Endothelial cell of umbilical vein (primary cell): ENCODE measurements around the gene LY9. TPM values are rescaled to one million over a fixed set of nuclear protein-coding genes. Genes with fewer than 3 reads are reported as not detected.

ENCODE experiments used
- BruUV-seq: library from RNA; stranded (reverse); fragments of 400-500 nt; replicated peaks from 2 replicates; lab custom pipeline; 2021; lab: Mats Ljungman, UMichigan
- CTCF ChIA-PET: fragments of 300-600, 350-600 bp; sonication (Branson Sonifier 250); formaldehyde crosslinking; loops from one replicate; lab custom pipeline; 2021; ENCODE audit warnings: antibody characterized with exemption, inconsistent platforms; lab: Charles Lee
- POLR2A ChIA-PET: fragments of 300-600, 350-600 bp; sonication (Branson Sonifier 250); formaldehyde crosslinking; loops from one replicate; lab custom pipeline; 2021; ENCODE audit warnings: antibody characterized with exemption, inconsistent platforms; lab: Charles Lee
- DNase-seq: peaks from one replicate; pipeline ENCODE4 v3.0.0-alpha.2; 2011; ENCODE audit warnings: low read depth, low spot score
- FAIRE-seq: peaks from 2 replicates; lab custom pipeline; 2011; peaks lifted over from hg19 to GRCh38; lab: Jason Lieb, UNC
- H2AFZ ChIP-seq: 2 replicates; pipeline ENCODE4 v1.6.0; 2012; ENCODE audit warnings: low read depth, low read length, control low read depth, inconsistent platforms
- H3K27ac ChIP-seq: 2 replicates; pipeline ENCODE4 v1.5.1; 2011; ENCODE audit warnings: low read depth, mild to moderate bottlenecking, control low read depth, low read length, moderate library complexity; ENCODE audit not compliant: insufficient read depth
- H3K27me3 ChIP-seq, 2 experiments: 2 replicates each; pipeline versions ENCODE4 v1.6.0 to v1.6.1; 2011; ENCODE audit warnings: low read length in 2 of 2, mixed read lengths in 1 of 2; ENCODE audit not compliant: control insufficient read depth in 2 of 2, insufficient read depth in 2 of 2
- H3K36me3 ChIP-seq, 2 experiments: 2 replicates in 1 of 2; 3 replicates in 1 of 2; pipeline ENCODE4 v1.5.1; 2011; ENCODE audit warnings: low read length in 2 of 2, mild to moderate bottlenecking in 1 of 2, moderate library complexity in 1 of 2; ENCODE audit not compliant: control insufficient read depth in 2 of 2, insufficient read depth in 2 of 2; ENCODE audit errors: extremely low read depth in 1 of 2
- H3K4me1 ChIP-seq: 3 replicates; pipeline ENCODE4 v1.5.1; 2011; ENCODE audit warnings: mild to moderate bottlenecking, low read length; ENCODE audit not compliant: control insufficient read depth, insufficient read depth; ENCODE audit errors: extremely low read depth
- H3K4me2 ChIP-seq: 2 replicates; pipeline ENCODE4 v1.6.1; 2011; ENCODE audit warnings: low read length, control low read depth, mixed read lengths; ENCODE audit not compliant: insufficient read depth
- H3K4me3 ChIP-seq, 3 experiments: fragments of 200-600 bp in 1 of 3; sonication (generic), shearing (Covaris generic) in 1 of 3; replicated peaks in 1 of 3; 2 replicates each; pipeline ENCODE4 v1.5.1; 2011 to 2016; ENCODE audit warnings: control low read depth in 3 of 3, low read length in 3 of 3, mild to moderate bottlenecking in 2 of 3, inconsistent platforms in 1 of 3, low read depth in 1 of 3, moderate library complexity in 1 of 3; ENCODE audit not compliant: insufficient read depth in 1 of 3
- H3K79me2 ChIP-seq: 2 replicates; pipeline ENCODE4 v1.6.0; 2012; ENCODE audit warnings: low read length, inconsistent platforms; ENCODE audit not compliant: control insufficient read depth, insufficient read depth
- H3K9ac ChIP-seq: replicated peaks from 2 replicates; pipeline ENCODE3; 2011; ENCODE audit warnings: low read length, control low read depth; ENCODE audit not compliant: insufficient read depth; ENCODE audit errors: extremely low read depth
- H3K9me1 ChIP-seq: replicated peaks from 3 replicates; pipeline ENCODE4 v1.6.0; 2011; ENCODE audit warnings: mild to moderate bottlenecking, low read length; ENCODE audit not compliant: control insufficient read depth, insufficient read depth; ENCODE audit errors: extremely low read depth
- H3K9me3 ChIP-seq: replicated peaks from 2 replicates; pipeline ENCODE4 v1.5.1; 2012; ENCODE audit warnings: low read length, inconsistent platforms; ENCODE audit not compliant: control insufficient read depth, insufficient read depth
- H4K20me1 ChIP-seq: replicated peaks from 2 replicates; pipeline ENCODE3; 2011; ENCODE audit warnings: mild to moderate bottlenecking, low read length; ENCODE audit not compliant: control insufficient read depth, insufficient read depth; ENCODE audit errors: extremely low read depth
- EZH2 ChIP-seq: IDR thresholded peaks from 2 replicates; pipeline ENCODE4 v1.6.1; 2012; ENCODE audit warnings: borderline replicate concordance, low read depth, mild to moderate bottlenecking, moderate library complexity, low read length, inconsistent platforms; ENCODE audit not compliant: severe bottlenecking
- FOS ChIP-seq: IDR thresholded peaks from 2 replicates; pipeline ENCODE4 v1.6.1; 2011; ENCODE audit warnings: mild to moderate bottlenecking, low read length, moderate library complexity, borderline replicate concordance; ENCODE audit not compliant: insufficient read depth
- GATA2 ChIP-seq: IDR thresholded peaks from 2 replicates; pipeline ENCODE4 v1.7.0; 2011; ENCODE audit warnings: low read depth, mild to moderate bottlenecking, moderate library complexity, mixed read lengths, low read length; ENCODE audit not compliant: insufficient read length, insufficient read depth
- JUN ChIP-seq: IDR thresholded peaks from 2 replicates; pipeline ENCODE4 v1.6.1; 2011; ENCODE audit warnings: borderline replicate concordance, low read depth; ENCODE audit not compliant: insufficient read length, insufficient read depth
- MYC ChIP-seq: IDR thresholded peaks from one replicate; pipeline ENCODE4 v1.6.1; 2011; ENCODE audit warnings: mild to moderate bottlenecking, low read depth, low read length
- POLR2A ChIP-seq: IDR thresholded peaks from 2 replicates; pipeline ENCODE4 v1.6.1; 2012; ENCODE audit warnings: low read depth, mild to moderate bottlenecking, control low read depth, low read length
- POLR2AphosphoS5 ChIP-seq: IDR thresholded peaks from 2 replicates; pipeline ENCODE4 v1.6.1; 2012; ENCODE audit warnings: low read depth, mild to moderate bottlenecking, control low read depth, low read length, moderate library complexity; ENCODE audit not compliant: insufficient read depth
- dilution Hi-C: fragments of 300-500 bp; cut with MboI; formaldehyde crosslinking; loops from one replicate; pipeline ENCODE4 v1.15.0; 2019; ENCODE audit warnings: low sequenced_read_pairs; ENCODE audit not compliant: extremely low pct_ligation_motif_present
- intact Hi-C: fragments of 100-400 bp; cut with micrococcal nuclease; formaldehyde crosslinking; loops from one replicate; pipeline ENCODE4 v1.10.0; 2022
- polyA plus RNA-seq, 4 experiments: library from polyadenylated mRNA; depleted of rRNA in 3 of 4; stranded (reverse) in 3 of 4; unstranded in 1 of 4; fragments of >200 nt; gene quantifications; 2 replicates each; pipeline versions ENCODE4 v1.2.1 to v1.2.3, GENCODE V29; 2011 to 2012; ENCODE audit warnings: missing spikeins in 1 of 4
- total RNA-seq: library from RNA; stranded (reverse); gene quantifications from 2 replicates; pipeline ENCODE4 v1.2.3, GENCODE V29; 2021
- TF ChIP-seq, protein P1 (sequence below): IDR thresholded peaks from 2 replicates; pipeline ENCODE4 v1.6.1; 2011; ENCODE audit not compliant: insufficient read depth, insufficient read length
- TF ChIP-seq, protein P2 (sequence below), 2 donors: IDR thresholded peaks; 1 replicate in 1 of 2; 2 replicates in 1 of 2; pipeline ENCODE4 v1.5.1; 2011; ENCODE audit warnings: low read length in 2 of 2, mild to moderate bottlenecking in 2 of 2, moderate library complexity in 2 of 2, control low read depth in 1 of 2, inconsistent platforms in 1 of 2, low read depth in 1 of 2; ENCODE audit not compliant: insufficient read depth in 1 of 2; ENCODE audit errors: extremely low read depth in 1 of 2

Gene LY9
- total and polyA plus RNA-seq, 2 donors (not counting 3 experiments of a cell fraction or from before 2014, with no cell fraction given) = not detected

DNA sequence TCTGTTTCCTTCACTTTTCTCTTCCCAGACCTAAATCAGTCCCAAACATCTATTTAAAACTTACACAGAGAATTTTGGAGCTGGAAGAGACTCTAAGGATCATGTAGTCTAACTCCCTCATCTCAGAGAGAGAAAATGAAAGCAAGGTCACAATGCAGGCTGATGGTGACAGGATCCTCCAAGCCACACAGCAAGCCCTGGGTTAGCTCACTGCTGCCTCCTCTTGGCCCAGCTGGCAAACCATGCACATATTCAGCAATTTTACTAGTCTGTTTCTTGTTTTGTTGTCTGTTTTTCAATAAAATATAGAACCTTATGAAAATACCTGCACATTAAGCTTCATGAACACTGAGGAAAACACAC is 27.7 kb upstream of the LY9 start:
- FAIRE-seq = no peak
- BruUV-seq = no TSS peak
- Histone ChIP-seq H3K9me1 (no peaks in the 10 kb centered on the region), H3K4me3 (no peak overlapping the region), H3K9ac (no peak overlapping the region), H3K9me3 (no peaks in the 10 kb centered on the region), H3K36me3 (no peaks in the 10 kb centered on the region), H3K4me2 (no peak overlapping the region), H3K27me3 (peaks cover 5 to 6% of the 10 kb centered on the region in 2 experiments), H3K27ac (no peak overlapping the region), H2AFZ (no peak overlapping the region), H3K79me2 (no peaks in the 10 kb centered on the region), H4K20me1 (no peaks in the 10 kb centered on the region), H3K4me1 (no peaks in the 10 kb centered on the region)
- intact Hi-C loops (no loop called here), dilution Hi-C loops (no loop called here)
- CTCF ChIA-PET = interaction anchor here (0.9 to 1.8 kb wide), 4 partner anchors 9 to 43 kb away, joined by 3 to 10 read pairs (median 4); no protein-coding TSS in a partner anchor
- TF ChIP-seq GATA2 (no peak), JUN (no peak), EZH2 (no peak)
- TF ChIP-seq, protein P1, sequence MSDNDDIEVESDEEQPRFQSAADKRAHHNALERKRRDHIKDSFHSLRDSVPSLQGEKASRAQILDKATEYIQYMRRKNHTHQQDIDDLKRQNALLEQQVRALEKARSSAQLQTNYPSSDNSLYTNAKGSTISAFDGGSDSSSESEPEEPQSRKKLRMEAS = no peak
- TF ChIP-seq, protein P2, sequence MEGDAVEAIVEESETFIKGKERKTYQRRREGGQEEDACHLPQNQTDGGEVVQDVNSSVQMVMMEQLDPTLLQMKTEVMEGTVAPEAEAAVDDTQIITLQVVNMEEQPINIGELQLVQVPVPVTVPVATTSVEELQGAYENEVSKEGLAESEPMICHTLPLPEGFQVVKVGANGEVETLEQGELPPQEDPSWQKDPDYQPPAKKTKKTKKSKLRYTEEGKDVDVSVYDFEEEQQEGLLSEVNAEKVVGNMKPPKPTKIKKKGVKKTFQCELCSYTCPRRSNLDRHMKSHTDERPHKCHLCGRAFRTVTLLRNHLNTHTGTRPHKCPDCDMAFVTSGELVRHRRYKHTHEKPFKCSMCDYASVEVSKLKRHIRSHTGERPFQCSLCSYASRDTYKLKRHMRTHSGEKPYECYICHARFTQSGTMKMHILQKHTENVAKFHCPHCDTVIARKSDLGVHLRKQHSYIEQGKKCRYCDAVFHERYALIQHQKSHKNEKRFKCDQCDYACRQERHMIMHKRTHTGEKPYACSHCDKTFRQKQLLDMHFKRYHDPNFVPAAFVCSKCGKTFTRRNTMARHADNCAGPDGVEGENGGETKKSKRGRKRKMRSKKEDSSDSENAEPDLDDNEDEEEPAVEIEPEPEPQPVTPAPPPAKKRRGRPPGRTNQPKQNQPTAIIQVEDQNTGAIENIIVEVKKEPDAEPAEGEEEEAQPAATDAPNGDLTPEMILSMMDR (IDR thresholded peaks at IDR 0.05; ENCODE audit: extremely low read depth in 1 of 2, insufficient read depth in 1 of 2, low read depth in 1 of 2, low read length in 2 of 2) = peak in 1 of 2 donors; percentile 34
- DNase-seq = no peak
- POLR2A ChIA-PET = no interaction called here

DNA sequence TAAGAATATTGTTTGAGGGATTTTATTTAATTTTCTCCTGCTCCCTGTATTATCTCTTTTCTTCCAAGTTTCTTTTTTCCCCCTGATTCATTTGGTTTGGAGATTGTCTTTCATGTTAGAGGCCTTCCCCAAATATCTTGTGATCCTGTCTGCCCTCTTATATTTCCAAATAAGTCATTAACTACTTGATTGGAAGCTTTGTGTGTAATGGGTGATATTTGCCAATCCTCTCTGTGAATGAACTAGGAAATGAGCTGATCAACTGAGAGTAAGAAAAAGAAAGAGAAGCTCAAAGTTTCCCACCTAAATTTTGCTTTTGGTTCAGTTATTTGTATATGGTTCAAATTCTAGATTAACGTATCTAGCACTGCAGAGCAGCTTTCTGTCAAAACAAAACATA is 23.6 kb upstream of the LY9 start:
- dilution Hi-C loops = no loop called here
- FAIRE-seq = no peak
- no peak overlapping the region for H3K4me3 ChIP-seq
- no peak overlapping the region for H2AFZ ChIP-seq
- H3K79me2 ChIP-seq = no peaks in the 10 kb centered on the region
- no peaks in the 10 kb centered on the region for H3K9me3 ChIP-seq
- CTCF ChIA-PET = no interaction called here
- no peak for DNase-seq
- no peak overlapping the region for H3K9ac ChIP-seq
- no peaks in the 10 kb centered on the region for H3K9me1 ChIP-seq
- H4K20me1 ChIP-seq = no peaks in the 10 kb centered on the region
- no peak overlapping the region for H3K27ac ChIP-seq
- peaks cover 5 to 6% of the 10 kb centered on the region in 2 experiments for H3K27me3 ChIP-seq
- H3K36me3 ChIP-seq = no peaks in the 10 kb centered on the region
- no peak for TF ChIP-seq JUN
- TF ChIP-seq, protein P2 (IDR thresholded peaks at IDR 0.05; ENCODE audit: extremely low read depth in 1 of 2, insufficient read depth in 1 of 2, low read depth in 1 of 2, low read length in 2 of 2) = no peak
- TF ChIP-seq FOS = no peak
- no peak for TF ChIP-seq POLR2AphosphoS5
- TF ChIP-seq, protein P1 = no peak
- no peak for TF ChIP-seq GATA2
- TF ChIP-seq MYC = no peak
- TF ChIP-seq POLR2A = no peak
- intact Hi-C loops = no loop called here
- no peak overlapping the region for H3K4me2 ChIP-seq
- no TSS peak for BruUV-seq
- H3K4me1 ChIP-seq = no peaks in the 10 kb centered on the region
- POLR2A ChIA-PET = no interaction called here
